Caco-2 (cell line): ENCODE results near the gene ZFHX3. TPM values are rescaled to one million over a fixed set of nuclear protein-coding genes. Genes with fewer than 3 reads are reported as not detected.

ENCODE experiments used
- BruUV-seq: library from RNA; stranded (reverse); fragments of 400-500 nt; replicated peaks from 2 replicates; lab custom pipeline; 2021; lab: Mats Ljungman, UMichigan
- CTCF ChIA-PET: fragments of 300-600 bp; sonication (Branson Sonifier 250); formaldehyde crosslinking; loops from one replicate; lab custom pipeline; 2022; ENCODE audit warnings: antibody characterized with exemption; lab: Charles Lee
- POLR2A ChIA-PET: fragments of 300-600 bp; sonication (Branson Sonifier 250); formaldehyde crosslinking; loops from one replicate; lab custom pipeline; 2022; ENCODE audit warnings: antibody characterized with exemption; lab: Charles Lee
- DNase-seq, 2 experiments: peaks; one replicate each; pipeline versions ENCODE4 v3.0.0 to v3.0.0-alpha.2; 2020 to 2022
- H3K27me3 ChIP-seq: replicated peaks from 2 replicates; pipeline ENCODE4 v1.6.0; 2011; ENCODE audit warnings: low read length; ENCODE audit not compliant: control insufficient read depth, insufficient read depth
- H3K36me3 ChIP-seq: 2 replicates; pipeline ENCODE4 v1.5.1; 2011; ENCODE audit warnings: low read length; ENCODE audit not compliant: control insufficient read depth, insufficient read depth
- H3K4me1 ChIP-seq: fragments of 250-450 bp; sonication (Bioruptor Pico); 2 replicates; pipeline ENCODE4 v1.5.1; 2020; ENCODE audit warnings: mild to moderate bottlenecking
- H3K4me3 ChIP-seq: 2 replicates; pipeline ENCODE4 v1.5.1; 2011; ENCODE audit warnings: low read depth, mild to moderate bottlenecking, control low read depth, low read length
- H3K9me3 ChIP-seq: fragments of 250-450 bp; sonication (Bioruptor Pico); 2 replicates; pipeline ENCODE4 v1.5.1; 2020; ENCODE audit warnings: mild to moderate bottlenecking, moderate library complexity
- H3K27ac Mint-ChIP-seq: one replicate; pipeline ENCODE4 v1.8.0; 2022; ENCODE audit warnings: mixed read lengths; ENCODE audit not compliant: unreplicated experiment
- H3K27me3 Mint-ChIP-seq: one replicate; pipeline ENCODE4 v1.8.0; 2022; ENCODE audit warnings: mixed read lengths; ENCODE audit not compliant: insufficient read depth, unreplicated experiment
- H3K36me3 Mint-ChIP-seq: one replicate; pipeline ENCODE4 v1.8.0; 2022; ENCODE audit warnings: mild to moderate bottlenecking, mixed read lengths; ENCODE audit not compliant: insufficient read depth, unreplicated experiment
- H3K4me1 Mint-ChIP-seq: one replicate; pipeline ENCODE4 v1.8.0; 2022; ENCODE audit warnings: low read depth, mixed read lengths; ENCODE audit not compliant: unreplicated experiment
- H3K4me3 Mint-ChIP-seq: one replicate; pipeline ENCODE4 v1.8.0; 2022; ENCODE audit warnings: mild to moderate bottlenecking, moderate library complexity, mixed read lengths; ENCODE audit not compliant: unreplicated experiment
- H3K9me3 Mint-ChIP-seq: one replicate; pipeline ENCODE4 v1.8.0; 2022; ENCODE audit warnings: mixed read lengths; ENCODE audit not compliant: unreplicated experiment
- CTCF ChIP-seq, 2 experiments: fragments of 200-600 bp in 1 of 2; IDR thresholded peaks; 1 replicate in 1 of 2; 2 replicates in 1 of 2; pipeline versions ENCODE4 v1.5.1 to v1.8.0; 2011 to 2022; ENCODE audit warnings: antibody characterized with exemption in 1 of 2, control low read depth in 1 of 2, inconsistent platforms in 1 of 2, low read depth in 1 of 2, low read length in 1 of 2, mild to moderate bottlenecking in 1 of 2, moderate library complexity in 1 of 2; ENCODE audit not compliant: insufficient read depth in 1 of 2, severe bottlenecking in 1 of 2, unreplicated experiment in 1 of 2
- intact Hi-C: fragments of 100-400 bp; cut with micrococcal nuclease; formaldehyde crosslinking; loops from one replicate; pipeline ENCODE4 v1.10.0; 2022; ENCODE audit not compliant: unreplicated experiment
- total RNA-seq: library from RNA; stranded (reverse); gene quantifications from 2 replicates; pipeline ENCODE4 v1.2.3, GENCODE V29; 2022

Gene ZFHX3
- total RNA-seq, 1 experiment from 2014 or later: 39.9 TPM

DNA sequence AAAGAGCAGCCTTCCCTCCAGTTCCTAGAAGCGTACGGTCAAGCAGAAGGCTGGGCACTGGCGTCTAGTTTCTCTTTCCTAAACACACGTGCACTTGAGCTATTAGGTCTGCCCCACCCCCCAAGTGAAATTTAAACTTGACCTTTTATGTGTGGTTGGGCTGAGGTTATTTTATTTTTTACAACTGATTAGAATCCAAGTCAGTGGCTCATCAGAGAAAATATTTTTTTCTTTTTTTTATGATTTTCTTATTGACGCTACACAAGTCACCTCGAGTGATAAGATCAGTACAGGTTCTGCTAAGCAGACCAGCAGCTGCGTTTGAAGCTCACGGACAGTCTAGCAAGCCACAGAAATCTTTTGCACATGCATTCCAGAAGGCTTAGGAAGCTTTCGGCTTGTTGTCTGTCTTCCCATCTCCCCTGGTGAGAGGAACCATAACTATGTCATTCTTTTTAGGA, 95.1 kb downstream of the ZFHX3 start:
- Histone ChIP-seq H3K4me3 (no peak overlapping the region), H3K36me3 (peaks cover 7% of the 10 kb centered on the region), H3K4me1 (peaks cover 15% of the 10 kb centered on the region), H3K9me3 (no peaks in the 10 kb centered on the region), H3K27me3 (no peaks in the 10 kb centered on the region)
- CTCF ChIA-PET: interaction anchor here (0.7 to 1.3 kb wide), 5 partner anchors 13 to 85 kb away, joined by 3 to 5 read pairs (median 3); no protein-coding TSS in a partner anchor
- Mint-ChIP-seq H3K27me3 (no peaks in the 10 kb centered on the region), H3K4me1 (peaks cover 22% of the 10 kb centered on the region), H3K27ac (peak overlapping the region; percentile 43), H3K9me3 (no peaks in the 10 kb centered on the region), H3K4me3 (no peak overlapping the region), H3K36me3 (peaks cover 48% of the 10 kb centered on the region)
- no peak for TF ChIP-seq CTCF (IDR thresholded peaks at IDR 0.05; ENCODE audit: insufficient read depth in 1 of 2, low read depth in 1 of 2, low read length in 1 of 2, severe bottlenecking in 1 of 2, unreplicated experiment in 1 of 2)
- POLR2A ChIA-PET: interaction anchor here (0.5 to 0.7 kb wide), 3 partner anchors 86 to 1414 kb away, joined by 3 to 8 read pairs (median 4); no protein-coding TSS in a partner anchor
- DNase-seq: no peak
- BruUV-seq: no TSS peak
- intact Hi-C loops: no loop called here

GRCh38 chr16:72952404-72952803, 95.5 kb downstream of the ZFHX3 start:
- ChIA-PET CTCF (interaction anchor here (1.3 kb wide), 1 partner anchor 75 kb away, joined by 5 read pairs; no protein-coding TSS in a partner anchor), POLR2A (interaction anchor here (0.5 to 0.7 kb wide), 3 partner anchors 86 to 1415 kb away, joined by 3 to 8 read pairs (median 4); no protein-coding TSS in a partner anchor)
- H3K27me3 Mint-ChIP-seq: no peaks in the 10 kb centered on the region
- Histone ChIP-seq H3K4me1 (peaks cover 18% of the 10 kb centered on the region), H3K36me3 (peaks cover 7% of the 10 kb centered on the region), H3K4me3 (no peak overlapping the region), H3K27me3 (no peaks in the 10 kb centered on the region), H3K9me3 (no peaks in the 10 kb centered on the region)
- H3K9me3 Mint-ChIP-seq: no peaks in the 10 kb centered on the region
- BruUV-seq: no TSS peak
- no peak for TF ChIP-seq CTCF (IDR thresholded peaks at IDR 0.05; ENCODE audit: insufficient read depth in 1 of 2, low read depth in 1 of 2, low read length in 1 of 2, severe bottlenecking in 1 of 2, unreplicated experiment in 1 of 2)
- peak overlapping the region; percentile 57 for H3K27ac Mint-ChIP-seq
- intact Hi-C loops: no loop called here
- no peak for DNase-seq
- H3K36me3 Mint-ChIP-seq: peaks cover 49% of the 10 kb centered on the region
- peaks cover 23% of the 10 kb centered on the region for H3K4me1 Mint-ChIP-seq
- H3K4me3 Mint-ChIP-seq: no peak overlapping the region

GRCh38 chr16:72951916-72952315, 96.0 kb downstream of the ZFHX3 start:
- peaks cover 28% of the 10 kb centered on the region for H3K4me1 Mint-ChIP-seq
- H3K36me3 Mint-ChIP-seq: peaks cover 54% of the 10 kb centered on the region
- H3K9me3 ChIP-seq: no peaks in the 10 kb centered on the region
- intact Hi-C loops: no loop called here
- H3K4me1 ChIP-seq: peaks cover 18% of the 10 kb centered on the region
- H3K4me3 Mint-ChIP-seq: no peak overlapping the region
- DNase-seq: no peak
- H3K36me3 ChIP-seq: peaks cover 7% of the 10 kb centered on the region
- H3K27me3 Mint-ChIP-seq: no peaks in the 10 kb centered on the region
- CTCF ChIA-PET: interaction anchor here (0.5 kb wide), 1 partner anchor 29 kb away, joined by 4 read pairs; no protein-coding TSS in a partner anchor
- no TSS peak for BruUV-seq
- peak overlapping the region; percentile 57 for H3K27ac Mint-ChIP-seq
- no peaks in the 10 kb centered on the region for H3K27me3 ChIP-seq
- no peaks in the 10 kb centered on the region for H3K9me3 Mint-ChIP-seq
- no peak for TF ChIP-seq CTCF (IDR thresholded peaks at IDR 0.05; ENCODE audit: insufficient read depth in 1 of 2, low read depth in 1 of 2, low read length in 1 of 2, severe bottlenecking in 1 of 2, unreplicated experiment in 1 of 2)
- POLR2A ChIA-PET: no interaction called here
- H3K4me3 ChIP-seq: no peak overlapping the region
